Left kidney (tissue), 2 donors: ENCODE measurements around the gene MAP7D3. TPM values are rescaled to one million over a fixed set of nuclear protein-coding genes. Genes with fewer than 3 reads are reported as not detected.
A peak's percentile ranks its signal among the peaks of the same experiment; 100 is the strongest.
"Not testable (repeated sequence)": the region's sequence is repeated elsewhere in the genome, so short reads cannot be mapped to it uniquely, and the experiment has no call there.

Experiments
- DNase-seq: peaks from one replicate; pipeline ENCODE4 v3.0.0-alpha.2; 2013
- polyA plus RNA-seq: library from polyadenylated mRNA; unstranded; fragments of 120-200 nt; gene quantifications from one replicate; pipeline ENCODE4 v1.2.1, GENCODE V29; 2013; ENCODE audit not compliant: insufficient read length

MAP7D3 gene
- polyA plus RNA-seq, 1 donor, result 19.3 TPM

DNA sequence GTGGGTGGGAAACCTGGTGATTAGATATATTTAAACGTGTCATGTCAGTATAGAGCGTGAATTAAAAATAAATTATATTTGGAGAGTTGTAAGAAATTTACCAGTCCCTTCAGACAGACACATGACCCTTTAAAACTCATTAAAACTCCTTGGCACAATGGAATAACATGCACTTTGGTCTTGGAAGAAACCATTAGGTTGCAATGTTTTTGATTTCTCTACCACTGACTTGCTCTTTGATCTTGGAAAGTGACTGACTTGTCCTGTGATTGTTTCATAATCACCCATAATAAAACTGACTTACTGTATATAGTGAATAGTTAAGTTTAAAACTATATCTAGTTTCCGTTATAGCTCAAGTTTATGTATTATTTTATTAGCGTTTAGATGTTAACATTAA is 68.0 kb downstream of the MAP7D3 start:
- DNase-seq, result no peak

DNA sequence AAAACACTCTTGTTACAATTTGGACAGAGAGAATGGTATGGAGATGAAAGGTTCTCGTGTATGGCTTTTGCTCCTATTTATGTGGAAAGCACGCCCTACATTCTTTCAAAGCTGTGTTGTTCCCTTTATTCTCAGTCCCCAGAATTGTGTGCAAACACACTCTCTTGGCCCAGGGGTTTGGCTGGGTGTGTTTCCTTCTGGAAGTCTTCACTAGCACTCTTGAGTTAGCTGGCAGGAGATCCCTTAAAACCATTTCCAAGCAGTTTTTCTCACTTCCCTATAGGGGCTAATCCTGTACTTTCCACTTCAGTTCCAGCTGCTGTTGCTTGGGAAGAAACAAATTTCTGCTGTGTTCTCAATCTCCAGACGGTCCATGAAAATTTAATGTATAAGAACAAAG is 68.8 kb downstream of the MAP7D3 start:
- no peak for DNase-seq

DNA sequence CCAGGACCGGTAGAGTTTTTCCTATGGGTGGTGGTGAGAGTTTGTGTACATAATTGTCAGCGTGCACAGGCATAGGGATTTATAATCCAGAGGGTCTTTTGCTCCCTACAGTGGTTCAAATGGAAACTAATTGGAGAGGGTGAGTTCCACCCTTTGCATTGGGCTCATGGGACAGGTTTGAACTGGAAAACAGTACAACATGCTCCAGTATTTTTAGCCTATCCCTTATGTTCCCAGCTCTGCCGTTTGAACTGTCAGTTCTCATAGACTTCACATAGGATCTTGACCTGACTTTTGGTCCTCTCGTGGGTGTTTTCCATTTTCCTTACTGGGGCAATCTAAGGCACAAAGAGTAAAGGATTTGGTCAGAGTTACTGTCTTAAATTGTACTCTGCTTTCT is 72.1 kb downstream of the MAP7D3 start:
- no peak for DNase-seq

DNA sequence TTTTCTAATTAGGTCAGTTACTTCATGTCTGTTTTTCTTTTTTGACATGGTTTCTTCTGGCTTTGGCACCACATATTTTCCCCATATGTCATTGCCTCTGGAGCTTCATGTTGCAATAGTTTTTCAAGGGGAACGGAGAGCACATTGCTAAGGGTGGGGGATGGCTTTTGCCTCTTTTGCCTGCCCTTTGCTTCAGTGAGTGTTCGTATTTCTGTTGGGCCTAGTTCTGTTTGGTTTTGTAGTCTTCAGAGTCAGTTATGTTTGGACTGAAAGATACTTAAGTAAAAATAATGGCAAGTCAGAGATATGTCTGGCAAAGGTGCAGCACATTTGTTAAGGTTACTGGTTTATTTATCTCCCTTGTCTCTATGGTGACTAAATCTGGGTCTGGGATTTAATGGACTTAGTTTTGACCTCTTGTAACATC is 74.8 kb downstream of the MAP7D3 start:
- no peak for DNase-seq

DNA sequence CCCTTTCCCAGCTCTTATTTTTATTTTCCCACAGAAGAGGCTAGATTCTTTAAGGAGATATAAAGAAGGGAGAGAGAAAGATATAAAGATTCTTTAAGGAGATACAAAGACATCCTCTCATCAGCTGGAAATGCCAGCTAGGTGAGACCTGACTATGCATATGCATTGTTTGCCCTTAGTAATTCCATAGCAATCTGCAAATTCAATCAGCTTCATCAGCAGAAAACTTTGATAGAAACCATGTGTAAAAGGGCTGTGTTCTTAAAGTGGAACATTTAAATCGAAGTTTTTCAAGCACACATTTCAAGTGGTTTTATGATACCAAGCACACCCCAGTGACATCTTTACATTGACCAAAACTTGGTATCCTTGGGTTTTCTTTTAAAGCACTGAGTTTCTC is 79.8 kb downstream of the MAP7D3 start:
- no peak for DNase-seq

DNA sequence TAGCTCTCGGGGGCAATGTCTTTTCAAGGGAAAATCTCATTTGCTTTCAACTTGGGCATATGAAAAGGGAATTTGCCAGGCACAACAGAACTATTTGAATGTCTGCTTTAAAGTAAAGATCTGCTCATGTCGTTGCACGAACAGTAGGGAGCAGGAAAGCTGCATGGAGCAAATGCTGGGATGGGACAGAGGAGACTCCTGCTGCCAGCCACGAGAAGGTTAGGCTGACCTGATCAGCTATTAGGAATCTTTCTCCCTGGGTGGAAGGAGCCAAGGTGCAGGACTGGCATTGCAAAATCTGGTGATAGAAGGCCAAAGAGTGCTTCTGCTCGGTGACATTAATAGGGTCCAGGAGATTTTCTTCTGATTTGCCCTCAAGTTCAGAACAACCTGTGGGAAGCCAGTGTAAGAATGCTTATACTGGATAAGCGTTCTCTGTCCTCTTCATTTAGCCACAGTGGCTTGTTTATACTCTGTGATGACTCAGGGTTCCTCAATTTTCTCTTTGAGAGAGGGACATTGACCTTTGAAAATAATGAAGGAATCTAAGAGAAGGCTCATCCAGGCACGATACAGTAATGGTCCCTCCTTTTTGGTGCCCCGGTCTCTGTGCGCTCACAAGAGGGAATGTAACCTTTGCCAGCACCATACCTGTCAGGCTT is 80.9 kb downstream of the MAP7D3 start:
- DNase-seq, result no peak

DNA sequence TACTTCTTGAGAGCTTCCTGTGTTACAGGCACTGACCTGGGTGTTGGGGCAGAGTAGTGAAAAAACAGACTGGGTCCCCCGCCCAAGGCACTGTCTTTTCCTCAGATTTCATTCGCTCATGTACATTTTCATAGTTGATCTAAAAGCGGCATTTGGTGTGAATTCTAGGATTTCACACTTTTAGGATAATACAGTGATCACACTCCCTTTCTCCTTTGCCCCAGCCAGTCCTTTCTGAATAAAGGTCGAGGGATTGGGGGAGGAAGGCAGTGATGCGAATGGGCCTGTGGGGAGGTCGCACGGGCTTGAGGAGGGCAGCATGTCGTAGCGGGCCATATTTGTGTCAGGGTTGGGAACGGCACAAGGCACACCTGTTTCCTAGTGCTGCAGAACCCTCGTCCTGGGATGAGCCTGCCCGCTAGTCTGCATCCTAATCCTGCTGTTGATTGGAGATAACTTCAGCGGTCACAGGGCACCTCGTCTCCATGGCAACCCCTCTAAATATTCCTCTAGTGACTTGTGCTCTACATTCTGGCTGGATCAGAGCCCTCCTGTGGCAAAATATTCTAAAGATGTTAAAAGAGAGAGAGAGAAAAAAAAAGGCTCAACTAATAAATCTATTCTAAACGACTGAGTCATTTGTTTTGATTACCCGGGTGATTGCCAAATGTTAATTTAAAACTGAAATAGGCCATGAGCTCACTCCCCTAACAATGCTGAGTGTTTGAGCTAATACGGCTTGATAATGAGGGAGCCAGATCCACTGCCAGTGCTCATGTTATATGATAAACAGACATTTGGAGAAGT is 82.1 kb downstream of the MAP7D3 start:
- peak; percentile 43 for DNase-seq

DNA sequence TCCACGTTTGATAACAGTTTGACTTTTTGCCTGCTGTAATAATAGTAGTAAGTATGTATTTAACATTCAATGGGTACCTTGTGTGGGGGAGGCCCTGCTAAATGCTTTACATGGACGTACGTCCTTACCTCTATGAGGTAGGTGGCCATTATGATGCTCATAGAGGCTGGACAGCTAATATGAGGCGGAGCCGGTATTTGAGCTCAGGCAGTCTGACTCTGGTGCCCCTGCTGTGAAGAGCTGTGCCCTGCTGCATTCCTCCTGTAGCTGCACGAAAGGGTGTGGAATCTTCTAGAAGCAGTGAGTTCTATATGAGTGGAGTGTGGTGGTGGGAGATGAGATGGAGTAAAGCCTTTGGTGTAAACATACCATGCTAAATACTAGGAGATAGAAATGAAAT is 83.2 kb downstream of the MAP7D3 start:
- DNase-seq, result not testable (repeated sequence)

DNA sequence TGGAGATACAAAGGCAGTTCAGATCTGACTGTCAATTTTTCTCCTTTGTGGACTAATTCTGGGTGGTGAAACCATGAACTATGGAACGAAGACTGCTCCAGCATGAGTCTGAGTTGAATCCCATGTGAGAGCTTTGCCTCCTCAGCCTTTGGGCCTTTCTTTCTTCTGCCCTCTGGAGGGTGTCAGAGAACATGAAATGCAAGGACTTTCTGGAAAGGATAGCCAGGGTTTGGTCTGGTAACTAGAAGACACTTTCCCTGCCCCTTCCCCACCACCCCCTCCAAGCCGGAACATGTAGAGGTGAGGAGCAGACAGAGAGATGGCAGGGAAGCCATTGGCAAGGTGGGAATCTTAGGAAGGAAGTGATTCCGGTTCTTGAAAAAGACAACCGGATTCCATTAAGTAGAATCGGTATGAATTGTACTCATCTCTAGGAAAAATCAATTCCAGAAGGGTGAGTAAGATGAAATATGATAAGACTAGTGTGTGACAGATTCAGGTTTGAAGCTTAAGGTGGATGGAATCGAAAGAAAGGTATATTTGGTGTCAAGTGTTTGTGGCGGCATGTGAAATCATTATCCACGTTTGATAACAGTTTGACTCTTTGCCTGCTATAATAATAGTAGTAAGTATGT is 84.9 kb downstream of the MAP7D3 start:
- DNase-seq, result no peak

DNA sequence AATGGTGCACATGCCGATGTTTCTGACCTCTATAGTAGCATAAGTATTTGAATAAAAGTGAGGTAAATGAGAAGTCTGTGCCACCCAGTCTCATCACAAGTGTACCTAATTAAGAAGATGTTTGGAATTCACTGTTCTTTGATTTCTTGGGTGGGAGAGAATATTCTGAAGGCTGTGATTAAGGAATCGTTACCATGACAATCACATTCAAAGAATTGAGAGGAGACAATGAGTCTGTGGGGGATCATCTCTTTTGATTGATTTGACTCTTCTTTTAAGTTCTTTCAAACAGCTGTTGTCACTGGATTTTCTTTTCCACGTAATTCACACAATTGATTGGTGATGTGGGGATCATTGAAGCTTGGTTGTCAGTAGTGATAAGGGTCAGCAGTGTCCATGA is 85.8 kb downstream of the MAP7D3 start:
- DNase-seq, result no peak

DNA sequence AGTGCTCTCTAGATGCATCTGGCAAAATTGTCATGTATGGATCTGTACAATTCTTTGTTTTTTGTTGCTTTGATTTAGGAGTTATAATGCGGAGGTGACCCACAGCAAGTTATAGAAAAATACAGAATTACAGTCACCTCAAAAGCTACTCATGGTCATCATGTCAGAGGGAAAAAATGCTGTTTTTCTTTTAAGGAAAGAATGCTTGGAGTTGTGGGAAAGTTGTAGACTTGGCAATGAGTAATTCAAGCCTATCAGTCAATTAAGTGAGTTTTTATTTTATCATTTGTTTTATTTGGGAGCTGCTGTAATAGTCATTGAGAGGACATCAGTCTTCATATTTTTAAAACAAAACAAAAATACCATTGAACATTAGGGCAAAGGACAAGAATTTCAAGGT is 87.5 kb downstream of the MAP7D3 start:
- no peak for DNase-seq

Other genes starting within 250 kb of the MAP7D3 start
- 56.9 TPM for gene FHL1, start 103.9 kb downstream of the MAP7D3 start, polyA plus RNA-seq
- gene ADGRG4, start 49.6 kb upstream of the MAP7D3 start, polyA plus RNA-seq, result not detected
- gene BRS3, start 236.5 kb upstream of the MAP7D3 start, polyA plus RNA-seq, result 0.12 TPM
- gene HTATSF1, start 246.2 kb upstream of the MAP7D3 start, polyA plus RNA-seq, result 120 TPM